DOHH2 (cell line): ENCODE measurements around the gene CCDC15.

Experiments used
- EZH2phosphoT487 ChIP-seq: fragments of 200-600 bp; sonication (generic); IDR thresholded peaks from 2 replicates; pipeline ENCODE4 v1.6.1; 2017; ENCODE audit warnings: borderline replicate concordance, mild to moderate bottlenecking, antibody characterized with exemption, low read length, moderate library complexity, mixed read lengths
- TF ChIP-seq, protein P1 (sequence below): fragments of 200-600 bp; sonication (generic); IDR thresholded peaks from one replicate; pipeline ENCODE4 v1.5.1; 2014; ENCODE audit warnings: antibody characterized with exemption, mild to moderate bottlenecking, low read depth, low read length; ENCODE audit not compliant: poor library complexity, severe bottlenecking

DNA sequence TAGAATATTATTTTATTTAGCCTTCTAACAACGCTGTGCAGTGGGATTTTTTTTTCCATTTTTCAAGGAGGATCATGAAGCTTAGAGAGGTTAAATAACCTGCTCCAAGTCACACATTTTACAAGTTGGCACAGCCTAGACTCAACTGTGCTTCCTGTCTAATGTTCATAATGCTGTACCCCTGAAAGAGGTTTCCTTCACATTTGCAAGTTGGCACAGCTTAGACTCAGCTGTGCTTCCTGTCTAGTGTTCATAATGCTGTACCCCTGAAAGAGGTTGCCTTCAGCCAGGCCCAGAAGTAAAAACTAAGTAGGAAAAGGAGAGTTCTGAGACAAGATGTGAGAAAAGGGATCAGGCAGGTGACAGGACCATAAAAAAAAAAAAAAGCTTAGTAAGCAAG is 10.3 kb upstream of the CCDC15 start:
- TF ChIP-seq, protein P1, sequence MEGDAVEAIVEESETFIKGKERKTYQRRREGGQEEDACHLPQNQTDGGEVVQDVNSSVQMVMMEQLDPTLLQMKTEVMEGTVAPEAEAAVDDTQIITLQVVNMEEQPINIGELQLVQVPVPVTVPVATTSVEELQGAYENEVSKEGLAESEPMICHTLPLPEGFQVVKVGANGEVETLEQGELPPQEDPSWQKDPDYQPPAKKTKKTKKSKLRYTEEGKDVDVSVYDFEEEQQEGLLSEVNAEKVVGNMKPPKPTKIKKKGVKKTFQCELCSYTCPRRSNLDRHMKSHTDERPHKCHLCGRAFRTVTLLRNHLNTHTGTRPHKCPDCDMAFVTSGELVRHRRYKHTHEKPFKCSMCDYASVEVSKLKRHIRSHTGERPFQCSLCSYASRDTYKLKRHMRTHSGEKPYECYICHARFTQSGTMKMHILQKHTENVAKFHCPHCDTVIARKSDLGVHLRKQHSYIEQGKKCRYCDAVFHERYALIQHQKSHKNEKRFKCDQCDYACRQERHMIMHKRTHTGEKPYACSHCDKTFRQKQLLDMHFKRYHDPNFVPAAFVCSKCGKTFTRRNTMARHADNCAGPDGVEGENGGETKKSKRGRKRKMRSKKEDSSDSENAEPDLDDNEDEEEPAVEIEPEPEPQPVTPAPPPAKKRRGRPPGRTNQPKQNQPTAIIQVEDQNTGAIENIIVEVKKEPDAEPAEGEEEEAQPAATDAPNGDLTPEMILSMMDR, result no peak
- TF ChIP-seq EZH2phosphoT487, result no peak
